ENCODE measurements around the gene CD302. TPM values are rescaled to one million over a fixed set of nuclear protein-coding genes. Genes with fewer than 3 reads are reported as not detected.
"Not testable (repeated sequence)": the region's sequence is repeated elsewhere in the genome, so short reads cannot be mapped to it uniquely, and the experiment has no call there.

The CD302 gene
- total RNA-seq, 8 experiments from 2014 or later: 1.0 to 41.8 (median 4.4) TPM

DNA sequence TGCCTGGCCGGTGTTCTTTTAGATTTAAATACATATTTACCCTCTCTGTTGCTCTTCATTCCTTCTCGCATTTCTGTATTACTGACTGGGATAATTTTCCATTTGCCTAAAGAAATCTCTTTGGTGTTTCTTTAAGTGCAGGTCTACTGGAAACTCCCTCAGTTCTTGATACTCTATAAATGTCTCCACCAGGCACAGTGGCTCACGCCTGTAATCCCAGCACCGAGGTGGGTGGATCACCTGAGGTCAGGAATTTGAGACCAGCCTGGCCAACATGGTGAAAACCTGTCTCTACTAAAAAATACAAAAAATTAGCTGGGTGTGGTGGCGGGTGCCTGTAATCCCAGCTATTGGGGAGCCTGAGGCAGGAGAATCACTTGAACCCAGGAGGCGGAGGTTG, 10.4 kb downstream of the CD302 start:
- ATAC-seq (replicated peaks in 6 of 8); H3K27ac ChIP-seq; H3K4me1 ChIP-seq (replicated peaks in 1 of 2); H3K4me3 ChIP-seq; in situ Hi-C loops (cut with MboI; ENCODE audit: low pct_unique_long_range_greater_than_20kb in 2 of 9, low sequenced_read_pairs in 9 of 9, unreplicated experiment in 9 of 9): not testable (repeated sequence)
- WGBS, 10 experiments: 80 to 100% (median 88%) methylated on average over 1 to 6 of the region's 6 CpGs

DNA sequence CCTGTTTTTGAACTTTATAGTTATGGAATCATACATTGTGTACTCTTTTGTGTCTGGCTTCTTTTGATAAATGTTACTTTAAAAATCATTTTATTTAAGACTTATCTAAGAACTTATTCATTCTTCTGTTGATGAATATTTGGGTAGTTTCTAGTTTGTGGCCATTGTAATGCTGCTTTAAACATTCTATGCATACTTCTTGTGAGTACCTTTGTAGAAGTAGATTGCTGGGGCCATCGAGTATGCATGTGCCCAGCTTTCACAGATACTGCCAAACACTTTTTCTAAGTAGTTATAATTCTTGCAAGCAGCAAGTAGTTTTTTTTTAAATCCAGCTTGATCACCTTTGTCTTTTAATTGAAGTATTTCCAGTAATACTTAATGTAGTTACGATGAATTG, 11.1 kb downstream of the CD302 start:
- ATAC-seq (replicated peaks in 6 of 8): no peak
- in situ Hi-C loops (cut with MboI; ENCODE audit: low pct_unique_long_range_greater_than_20kb in 2 of 9, low sequenced_read_pairs in 9 of 9, unreplicated experiment in 9 of 9): no loop called here
- 20 to 85% (median 75%) methylated on average over 1 to 2 of the region's 2 CpGs for WGBS, 10 experiments
- Histone ChIP-seq H3K4me1 (replicated peaks in 1 of 2) (no peaks in the 10 kb centered on the region), H3K4me3 (no peak overlapping the region), H3K27ac (no peak overlapping the region)

DNA sequence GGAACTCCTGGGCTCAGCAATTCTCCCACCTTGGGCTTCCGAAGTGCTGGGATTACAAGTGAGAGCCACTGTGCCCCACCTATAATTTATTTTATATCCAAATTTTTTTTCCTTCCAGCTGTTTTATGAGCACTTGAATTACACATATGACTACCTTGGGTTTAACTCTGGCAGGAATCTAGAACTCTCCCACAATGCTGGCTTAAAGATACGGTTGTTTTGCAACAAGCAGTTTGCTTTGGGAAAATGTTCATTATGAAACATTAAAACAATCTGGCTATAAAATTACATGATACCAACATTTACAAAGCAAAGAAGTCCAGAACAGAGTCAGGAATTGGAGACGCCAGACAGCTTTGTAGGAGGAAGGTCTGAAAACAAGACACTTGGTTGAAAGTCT, 12.8 kb downstream of the CD302 start:
- ATAC-seq (replicated peaks in 6 of 8): no peak
- in situ Hi-C loops (cut with MboI; ENCODE audit: low pct_unique_long_range_greater_than_20kb in 2 of 9, low sequenced_read_pairs in 9 of 9, unreplicated experiment in 9 of 9): no loop called here
- Histone ChIP-seq H3K27ac (no peak overlapping the region), H3K4me1 (replicated peaks in 1 of 2) (no peaks in the 10 kb centered on the region), H3K4me3 (no peak overlapping the region)
- WGBS, 10 experiments: 54 to 100% (median 82%) methylated on average over 2 to 3 of the region's 3 CpGs; no CpG with 5 or more reads in 1 of the 10 experiments

DNA sequence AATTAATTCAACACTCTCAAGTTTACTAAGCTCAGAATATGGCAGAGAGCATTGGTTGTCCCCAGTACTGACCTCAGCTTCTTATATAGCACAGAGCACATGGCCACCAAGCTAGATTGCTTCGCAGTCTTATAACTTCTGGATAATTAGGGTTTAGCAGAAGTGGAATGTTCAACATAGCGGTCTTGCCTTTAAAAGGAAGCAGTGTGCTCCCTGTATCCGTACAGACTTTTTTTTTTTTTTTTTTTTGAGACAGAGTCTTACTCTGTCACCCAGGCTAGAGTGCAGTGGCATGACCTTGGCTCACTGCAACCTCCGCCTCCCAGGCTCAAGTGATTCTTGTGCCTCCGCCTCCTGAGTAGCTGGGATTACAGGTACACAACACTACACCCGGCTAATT, 13.3 kb downstream of the CD302 start:
- H3K4me3 ChIP-seq; H3K4me1 ChIP-seq (replicated peaks in 1 of 2); H3K27ac ChIP-seq; in situ Hi-C loops (cut with MboI; ENCODE audit: low pct_unique_long_range_greater_than_20kb in 2 of 9, low sequenced_read_pairs in 9 of 9, unreplicated experiment in 9 of 9): not testable (repeated sequence)
- WGBS, 10 experiments: 88 to 100% (median 94%) methylated on average over 1 to 6 of the region's 6 CpGs; no CpG with 5 or more reads in 2 of the 10 experiments
- peak in 1 of 8 experiments; percentile 9 for ATAC-seq (replicated peaks in 6 of 8)

DNA sequence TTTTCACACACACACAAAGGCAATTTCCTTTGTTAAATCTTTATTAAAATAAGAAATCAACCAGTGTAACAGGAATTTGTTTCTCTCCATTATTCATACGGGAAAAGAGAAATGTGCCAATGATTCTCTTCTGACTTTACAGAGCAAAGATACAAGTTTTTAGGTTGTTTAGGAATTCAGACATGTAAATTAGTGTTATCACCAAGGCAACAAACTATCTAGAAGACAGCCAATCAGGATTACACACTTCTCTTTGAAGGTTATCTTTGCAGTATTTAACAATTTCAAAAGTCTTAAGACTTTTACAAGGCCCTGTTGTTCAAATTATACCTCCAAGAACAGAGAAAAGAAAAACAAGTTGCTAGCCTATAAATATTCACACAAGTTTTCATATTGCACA, 14.5 kb downstream of the CD302 start:
- 0 to 100% (median 83%) methylated on average over 1 of the region's 1 CpG; no CpG with 5 or more reads in 1 of the 10 experiments for WGBS, 10 experiments
- in situ Hi-C loops (cut with MboI; ENCODE audit: low pct_unique_long_range_greater_than_20kb in 2 of 9, low sequenced_read_pairs in 9 of 9, unreplicated experiment in 9 of 9): no loop called here
- peak in 2 of 8 experiments; percentile 57 to 64 for ATAC-seq (replicated peaks in 6 of 8)

DNA sequence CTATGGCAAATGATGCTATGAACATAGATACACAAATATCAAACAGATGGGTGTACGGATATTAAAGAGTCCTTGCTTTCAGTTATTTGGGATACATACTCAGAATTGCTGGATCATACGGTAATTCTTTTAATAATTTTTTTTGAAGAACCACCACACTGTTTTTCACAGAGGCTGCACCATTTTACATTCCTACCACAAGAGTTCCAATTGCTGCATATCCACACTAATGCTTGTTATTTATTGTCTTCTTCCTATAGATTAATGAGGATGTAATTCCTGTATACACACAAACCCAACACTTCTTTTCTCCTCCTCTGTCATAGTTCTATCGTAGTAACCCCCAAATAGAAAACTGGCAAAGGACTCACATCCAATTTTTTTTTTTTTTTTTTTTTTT, 21.7 kb downstream of the CD302 start:
- in situ Hi-C loops (cut with MboI; ENCODE audit: low pct_unique_long_range_greater_than_20kb in 2 of 9, low sequenced_read_pairs in 9 of 9, unreplicated experiment in 9 of 9): no loop called here
- ATAC-seq (replicated peaks in 6 of 8): no peak
- Histone ChIP-seq H3K27ac (no peak overlapping the region), H3K4me1 (replicated peaks in 1 of 2) (no peaks in the 10 kb centered on the region), H3K4me3 (no peak overlapping the region)
- WGBS, 10 experiments: 50 to 100% (median 94%) methylated on average over 2 to 3 of the region's 3 CpGs; no CpG with 5 or more reads in 1 of the 10 experiments

More for the DNA sequence above, 14.5 kb downstream of the CD302 start:
- H3K4me1 ChIP-seq (replicated peaks in 1 of 2): no peaks in the 10 kb centered on the region
- no peak overlapping the region for H3K4me3 ChIP-seq
- no peak overlapping the region for H3K27ac ChIP-seq

DNA sequence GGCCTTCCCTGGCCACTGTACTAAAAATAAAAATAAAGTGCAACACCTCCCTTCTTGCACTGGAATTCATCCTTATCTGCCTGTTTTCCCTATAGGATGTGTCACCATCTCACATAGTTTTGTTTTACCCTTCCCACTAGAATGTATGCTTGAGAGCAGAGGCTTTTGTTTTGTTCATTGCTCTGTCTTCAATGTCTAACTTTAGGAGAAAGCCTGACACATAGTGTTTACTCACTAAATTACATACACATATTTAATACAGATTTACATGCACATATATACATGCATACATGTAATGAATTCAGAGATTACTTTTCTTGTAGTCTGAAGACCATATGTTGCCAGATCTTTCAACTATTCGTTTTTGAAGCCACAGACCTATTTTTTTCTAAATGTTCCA, 23.0 kb downstream of the CD302 start:
- peak in 3 of 8 experiments; percentile 53 to 95 (median 61) for ATAC-seq (replicated peaks in 6 of 8)
- Histone ChIP-seq H3K4me1 (replicated peaks in 1 of 2) (no peaks in the 10 kb centered on the region), H3K4me3 (no peak overlapping the region), H3K27ac (no peak overlapping the region)
- in situ Hi-C loops (cut with MboI; ENCODE audit: low pct_unique_long_range_greater_than_20kb in 2 of 9, low sequenced_read_pairs in 9 of 9, unreplicated experiment in 9 of 9): no loop called here
- WGBS, 10 experiments: 0 to 100% (median 81%) methylated on average over 1 of the region's 1 CpG; no CpG with 5 or more reads in 1 of the 10 experiments

DNA sequence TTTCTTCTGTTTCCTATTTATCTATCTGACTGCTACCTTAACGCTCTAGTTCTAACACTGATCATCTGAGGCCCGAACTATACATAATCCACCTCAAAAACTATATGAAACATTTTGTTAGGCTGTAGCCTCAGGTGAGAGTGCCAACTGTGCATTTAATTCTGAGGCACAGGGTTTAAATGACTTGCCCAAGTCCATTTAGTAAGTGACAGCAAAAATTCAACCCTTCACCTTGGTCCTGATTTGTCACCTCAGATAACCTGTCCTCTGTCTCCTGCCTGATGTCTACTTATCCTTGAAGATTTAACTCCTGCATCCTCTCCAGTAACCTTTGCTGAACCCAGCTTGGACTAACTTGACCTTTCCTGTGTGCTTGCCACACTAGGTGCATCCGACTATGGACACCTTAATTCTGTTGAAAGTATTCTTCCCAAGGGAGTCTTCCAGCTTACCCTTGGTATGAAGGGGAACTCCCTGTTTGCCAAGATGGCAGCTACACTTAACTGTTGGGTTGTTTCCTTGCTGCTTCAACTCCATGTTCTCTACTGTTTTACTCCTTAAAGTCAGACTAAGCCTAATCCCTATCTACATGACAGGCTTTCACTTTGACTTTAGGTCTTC, 23.5 kb downstream of the CD302 start:
- peak in 3 of 8 experiments; percentile 39 to 66 (median 43) for ATAC-seq (replicated peaks in 6 of 8)
- Histone ChIP-seq H3K4me1 (replicated peaks in 1 of 2) (no peaks in the 10 kb centered on the region), H3K27ac (no peak overlapping the region), H3K4me3 (no peak overlapping the region)
- in situ Hi-C loops (cut with MboI; ENCODE audit: low pct_unique_long_range_greater_than_20kb in 2 of 9, low sequenced_read_pairs in 9 of 9, unreplicated experiment in 9 of 9): no loop called here
- 0 to 67% (median 66%) methylated on average over 1 to 3 of the region's 3 CpGs; no CpG with 5 or more reads in 2 of the 10 experiments for WGBS, 10 experiments

DNA sequence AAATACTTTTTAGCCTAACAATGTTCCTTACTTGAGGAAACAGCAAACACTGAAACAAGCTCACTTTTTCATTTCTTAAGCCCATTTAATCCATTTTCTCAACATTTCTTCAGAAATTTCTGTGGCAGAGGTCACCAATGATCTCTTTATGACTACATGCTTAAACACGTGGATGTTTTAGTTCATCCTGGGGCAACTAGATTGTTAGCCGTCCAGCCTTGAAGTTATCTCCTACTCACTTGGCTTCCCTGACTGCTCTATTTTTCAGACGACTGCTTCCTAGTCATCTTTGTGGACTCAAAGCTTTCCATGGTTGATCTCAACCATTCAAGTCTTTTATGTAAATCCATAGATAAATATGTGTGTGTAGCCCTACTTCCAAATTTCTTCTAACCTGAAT, 24.1 kb downstream of the CD302 start:
- H3K4me1 ChIP-seq (replicated peaks in 1 of 2): no peaks in the 10 kb centered on the region
- in situ Hi-C loops (cut with MboI; ENCODE audit: low pct_unique_long_range_greater_than_20kb in 2 of 9, low sequenced_read_pairs in 9 of 9, unreplicated experiment in 9 of 9): no loop called here
- ATAC-seq (replicated peaks in 6 of 8): no peak
- WGBS, 10 experiments: 38 to 100% (median 88%) methylated on average over 1 to 3 of the region's 3 CpGs
- no peak overlapping the region for H3K4me3 ChIP-seq
- H3K27ac ChIP-seq: no peak overlapping the region

DNA sequence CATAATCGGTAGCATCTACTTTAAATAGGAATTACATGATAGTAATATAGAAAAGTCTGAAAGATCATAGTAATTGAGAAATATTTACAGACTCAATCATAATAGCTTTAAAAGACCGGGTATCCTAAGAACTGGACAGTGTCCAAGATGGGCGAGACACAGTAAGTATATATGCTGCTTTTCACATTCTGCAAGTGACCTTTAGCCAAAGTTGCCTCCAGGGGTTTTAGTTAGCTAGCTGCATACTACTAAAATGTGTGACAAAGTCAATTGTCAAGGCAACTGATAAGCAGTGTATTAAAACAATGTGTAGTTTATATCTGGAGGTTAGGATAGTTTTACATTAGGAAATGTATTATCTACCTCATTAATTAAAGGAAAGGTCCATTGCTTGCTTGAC, 24.6 kb downstream of the CD302 start:
- peak in 3 of 8 experiments; percentile 21 to 70 (median 61) for ATAC-seq (replicated peaks in 6 of 8)
- H3K27ac ChIP-seq: no peak overlapping the region
- 14 to 100% (median 82%) methylated on average over 1 to 3 of the region's 3 CpGs; no CpG with 5 or more reads in 1 of the 10 experiments for WGBS, 10 experiments
- in situ Hi-C loops (cut with MboI; ENCODE audit: low pct_unique_long_range_greater_than_20kb in 2 of 9, low sequenced_read_pairs in 9 of 9, unreplicated experiment in 9 of 9): no loop called here
- no peak overlapping the region for H3K4me3 ChIP-seq
- no peaks in the 10 kb centered on the region for H3K4me1 ChIP-seq (replicated peaks in 1 of 2)

DNA sequence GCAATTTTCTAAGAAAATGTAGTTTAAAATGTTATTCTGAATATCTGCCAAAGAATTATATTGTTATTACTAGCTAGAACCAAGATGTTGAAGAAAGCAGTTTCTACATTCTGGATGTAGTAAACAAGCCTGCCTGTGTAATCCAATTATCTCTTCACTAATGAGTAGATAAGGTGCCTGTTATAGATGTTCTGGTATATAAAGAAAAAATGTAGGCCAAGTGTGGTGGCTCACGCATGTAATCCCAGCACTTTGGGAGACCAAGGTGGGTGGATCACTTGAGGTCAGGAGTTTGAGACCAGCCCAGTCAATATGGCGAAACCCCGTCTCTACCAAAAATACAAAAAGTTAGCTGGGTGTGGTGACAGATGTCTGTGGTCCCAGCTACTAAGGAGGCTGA, 28.9 kb downstream of the CD302 start:
- Histone ChIP-seq H3K4me3 (no peak overlapping the region), H3K27ac (no peak overlapping the region), H3K4me1 (replicated peaks in 1 of 2) (no peaks in the 10 kb centered on the region)
- in situ Hi-C loops (cut with MboI; ENCODE audit: low pct_unique_long_range_greater_than_20kb in 2 of 9, low sequenced_read_pairs in 9 of 9, unreplicated experiment in 9 of 9): no loop called here
- 83 to 100% (median 96%) methylated on average over 1 to 3 of the region's 3 CpGs; no CpG with 5 or more reads in 3 of the 10 experiments for WGBS, 10 experiments
- no peak for ATAC-seq (replicated peaks in 6 of 8)

DNA sequence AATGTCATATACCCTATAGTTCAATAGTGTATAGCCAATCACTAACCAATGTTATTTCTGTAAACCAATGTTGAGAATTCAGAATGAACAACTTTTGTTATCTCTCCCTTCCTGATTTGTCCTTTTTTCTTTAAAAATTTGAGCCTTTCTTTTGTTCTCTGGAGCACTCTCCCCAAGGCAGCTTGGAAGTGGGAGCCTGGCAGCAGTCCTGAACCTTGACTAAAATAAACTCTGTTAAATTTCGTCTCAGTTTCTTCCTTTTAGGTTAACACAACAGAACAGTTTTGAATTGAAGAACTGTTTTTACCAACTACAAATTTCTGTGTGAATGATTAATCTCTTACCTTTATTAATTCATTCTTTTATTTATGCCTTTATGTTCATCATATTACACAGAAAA, 35.9 kb downstream of the CD302 start:
- in situ Hi-C loops (cut with MboI; ENCODE audit: low pct_unique_long_range_greater_than_20kb in 2 of 9, low sequenced_read_pairs in 9 of 9, unreplicated experiment in 9 of 9): no loop called here
- WGBS, 10 experiments: 17 to 100% (median 83%) methylated on average over 1 of the region's 1 CpG; no CpG with 5 or more reads in 4 of the 10 experiments
- H3K27ac ChIP-seq: no peak overlapping the region
- no peak overlapping the region for H3K4me3 ChIP-seq
- H3K4me1 ChIP-seq (replicated peaks in 1 of 2): no peaks in the 10 kb centered on the region
- ATAC-seq (replicated peaks in 6 of 8): no peak

DNA sequence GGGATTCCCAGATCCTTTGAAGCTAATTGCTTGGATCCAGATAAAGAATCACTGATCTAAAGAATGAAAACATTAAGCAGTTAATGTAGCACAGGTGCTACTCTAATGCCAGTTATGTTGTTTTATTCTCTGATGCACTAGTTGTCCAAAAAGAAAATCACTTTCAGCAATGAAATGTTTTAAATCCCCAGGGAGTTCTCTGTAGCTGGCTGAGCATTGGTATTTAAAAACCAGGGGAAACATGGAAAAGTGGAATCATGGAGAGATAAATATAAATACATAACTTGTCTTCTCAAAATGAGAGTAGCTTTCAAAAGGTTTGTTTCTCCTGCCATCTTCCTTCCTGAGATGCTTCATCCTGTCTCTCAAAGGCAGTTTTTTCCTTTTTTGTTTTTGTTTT, 37.7 kb downstream of the CD302 start:
- no peak for ATAC-seq (replicated peaks in 6 of 8)

DNA sequence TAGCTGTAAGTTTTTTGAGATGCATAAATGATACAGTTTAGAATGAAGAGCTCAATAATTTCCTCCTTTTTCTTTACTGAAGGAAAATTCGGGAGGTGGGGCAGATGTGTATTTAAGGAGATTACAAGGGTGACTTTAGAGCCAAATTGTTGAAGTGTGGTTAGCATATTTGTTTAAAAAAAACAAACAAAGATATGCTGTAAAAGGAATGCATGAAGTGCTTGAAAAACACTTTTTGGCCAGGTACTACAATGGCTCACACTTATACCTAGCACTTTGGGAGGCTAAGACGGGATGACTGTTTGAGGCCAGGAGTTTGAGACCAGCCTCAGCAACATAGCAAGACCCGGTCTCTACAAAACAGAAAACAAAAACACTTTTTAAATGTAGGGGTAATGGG, 38.4 kb downstream of the CD302 start:
- in situ Hi-C loops (cut with MboI; ENCODE audit: low pct_unique_long_range_greater_than_20kb in 2 of 9, low sequenced_read_pairs in 9 of 9, unreplicated experiment in 9 of 9): no loop called here
- Histone ChIP-seq H3K4me3 (no peak overlapping the region), H3K27ac (no peak overlapping the region), H3K4me1 (replicated peaks in 1 of 2) (no peaks in the 10 kb centered on the region)
- 76 to 100% (median 97%) methylated on average over 1 to 3 of the region's 3 CpGs; no CpG with 5 or more reads in 1 of the 10 experiments for WGBS, 10 experiments
- no peak for ATAC-seq (replicated peaks in 6 of 8)

More for the DNA sequence above, 37.7 kb downstream of the CD302 start:
- in situ Hi-C loops (cut with MboI; ENCODE audit: low pct_unique_long_range_greater_than_20kb in 2 of 9, low sequenced_read_pairs in 9 of 9, unreplicated experiment in 9 of 9): no loop called here
- Histone ChIP-seq H3K4me3 (no peak overlapping the region), H3K27ac (no peak overlapping the region), H3K4me1 (replicated peaks in 1 of 2) (no peaks in the 10 kb centered on the region)

Data from motor neuron (in vitro differentiated cells).